ENCODE data around the gene HOXB6.

The HOXB6 gene

DNA sequence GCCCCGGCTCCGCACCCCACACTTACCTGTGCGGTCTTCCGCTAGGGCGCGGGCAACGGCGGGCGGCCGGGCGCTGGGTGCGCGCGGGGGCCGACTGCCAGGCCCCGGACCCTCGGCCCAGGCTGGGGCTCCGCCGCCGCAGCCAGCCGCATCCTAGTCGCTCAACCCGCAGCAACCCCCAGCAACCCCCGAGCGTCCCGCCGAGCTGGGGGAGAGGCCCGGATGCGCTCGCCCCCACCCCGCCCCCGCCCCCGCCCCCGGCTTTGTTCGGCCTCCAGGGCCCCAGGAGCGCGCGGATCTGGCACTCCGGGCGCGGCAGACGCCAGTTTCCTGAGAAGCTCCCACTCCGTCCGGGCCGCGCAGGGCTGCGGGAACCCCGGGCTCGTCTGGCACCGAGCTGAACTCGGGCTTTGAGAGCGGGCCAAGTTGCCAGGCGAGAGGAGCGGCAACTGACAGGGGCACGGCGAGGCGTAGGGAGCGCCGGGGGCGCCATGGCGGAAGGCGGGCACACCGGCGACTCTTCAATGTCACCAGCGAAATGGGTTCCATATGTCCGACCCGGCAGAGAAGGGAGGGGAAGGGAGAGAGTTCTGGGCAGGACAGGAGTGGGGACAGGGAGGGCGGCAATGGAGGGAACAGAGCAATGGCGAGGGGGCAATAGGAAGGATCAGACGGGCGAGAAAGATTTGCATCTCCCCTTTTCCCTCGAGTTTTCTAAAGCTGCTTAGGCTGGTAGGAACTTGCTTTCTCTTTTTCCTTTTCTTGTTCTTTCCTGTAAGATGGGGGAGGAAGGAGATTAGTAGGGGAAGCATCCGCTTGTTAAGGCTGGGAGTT is 40.4 kb downstream of the HOXB6 start:
- TF ChIP-seq, protein P1, sequence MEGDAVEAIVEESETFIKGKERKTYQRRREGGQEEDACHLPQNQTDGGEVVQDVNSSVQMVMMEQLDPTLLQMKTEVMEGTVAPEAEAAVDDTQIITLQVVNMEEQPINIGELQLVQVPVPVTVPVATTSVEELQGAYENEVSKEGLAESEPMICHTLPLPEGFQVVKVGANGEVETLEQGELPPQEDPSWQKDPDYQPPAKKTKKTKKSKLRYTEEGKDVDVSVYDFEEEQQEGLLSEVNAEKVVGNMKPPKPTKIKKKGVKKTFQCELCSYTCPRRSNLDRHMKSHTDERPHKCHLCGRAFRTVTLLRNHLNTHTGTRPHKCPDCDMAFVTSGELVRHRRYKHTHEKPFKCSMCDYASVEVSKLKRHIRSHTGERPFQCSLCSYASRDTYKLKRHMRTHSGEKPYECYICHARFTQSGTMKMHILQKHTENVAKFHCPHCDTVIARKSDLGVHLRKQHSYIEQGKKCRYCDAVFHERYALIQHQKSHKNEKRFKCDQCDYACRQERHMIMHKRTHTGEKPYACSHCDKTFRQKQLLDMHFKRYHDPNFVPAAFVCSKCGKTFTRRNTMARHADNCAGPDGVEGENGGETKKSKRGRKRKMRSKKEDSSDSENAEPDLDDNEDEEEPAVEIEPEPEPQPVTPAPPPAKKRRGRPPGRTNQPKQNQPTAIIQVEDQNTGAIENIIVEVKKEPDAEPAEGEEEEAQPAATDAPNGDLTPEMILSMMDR (IDR thresholded peaks at IDR 0.05): no peak
- H3K4me1 ChIP-seq (ENCODE audit: control insufficient read depth in 1 of 2, insufficient read depth in 1 of 2, low read depth in 1 of 2, low read length in 1 of 2): no peaks in the 10 kb centered on the region
- H3K27me3 ChIP-seq: peaks cover 100% of the 10 kb centered on the region
- H3K36me3 ChIP-seq: no peaks in the 10 kb centered on the region
- no peak overlapping the region for H3K4me3 ChIP-seq (ENCODE audit: low read depth in 1 of 2, low read length in 1 of 2)
- H3K9me3 ChIP-seq: no peaks in the 10 kb centered on the region
- no peak overlapping the region for H3K27ac ChIP-seq

DNA sequence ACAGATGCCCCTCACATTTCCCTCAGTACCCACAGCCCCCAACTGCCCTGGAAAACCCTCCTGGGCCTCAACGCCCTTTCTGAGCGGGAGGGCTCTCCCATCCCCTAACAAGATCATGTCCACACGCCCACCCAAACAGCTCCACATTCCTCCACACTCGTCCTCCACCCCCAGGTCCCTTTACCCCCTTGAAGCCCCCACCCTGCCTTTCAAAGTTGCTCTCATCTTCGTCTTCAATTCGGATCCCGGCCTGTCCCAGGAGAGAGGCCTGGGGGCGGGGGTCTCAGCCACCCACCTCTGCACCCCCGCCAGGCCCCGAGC is 41.0 kb downstream of the HOXB6 start:
- Histone ChIP-seq H3K4me3 (ENCODE audit: low read depth in 1 of 2, low read length in 1 of 2) (no peak overlapping the region), H3K9me3 (no peaks in the 10 kb centered on the region), H3K4me1 (ENCODE audit: control insufficient read depth in 1 of 2, insufficient read depth in 1 of 2, low read depth in 1 of 2, low read length in 1 of 2) (no peaks in the 10 kb centered on the region), H3K27me3 (peaks cover 100% of the 10 kb centered on the region), H3K27ac (no peak overlapping the region), H3K36me3 (no peaks in the 10 kb centered on the region)
- TF ChIP-seq, protein P1 (IDR thresholded peaks at IDR 0.05): no peak

DNA sequence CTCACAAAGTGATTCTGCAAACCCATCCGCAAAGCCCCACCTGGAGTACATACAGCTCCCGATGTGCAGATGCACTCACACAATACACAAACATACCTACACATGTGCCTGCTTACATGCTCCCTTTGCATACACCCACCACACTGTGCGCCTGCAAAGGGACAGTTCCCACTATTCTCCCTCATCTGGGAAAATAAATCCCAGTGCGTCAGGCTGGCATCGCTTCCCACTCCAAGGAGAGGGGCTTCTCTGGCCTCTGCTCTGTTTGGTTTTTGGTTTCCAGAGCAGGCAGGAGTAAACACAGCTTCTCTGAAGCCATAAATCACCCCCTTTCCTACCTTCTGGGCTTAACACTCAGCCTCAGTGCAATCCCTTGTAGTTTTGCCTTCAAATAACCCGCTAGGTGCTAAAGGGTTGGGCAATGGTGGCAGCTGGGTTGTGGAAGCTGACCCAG is 41.4 kb downstream of the HOXB6 start:
- H3K9me3 ChIP-seq: no peaks in the 10 kb centered on the region
- TF ChIP-seq, protein P1 (IDR thresholded peaks at IDR 0.05): no peak
- H3K36me3 ChIP-seq: no peaks in the 10 kb centered on the region
- H3K27me3 ChIP-seq: peaks cover 100% of the 10 kb centered on the region
- no peaks in the 10 kb centered on the region for H3K4me1 ChIP-seq (ENCODE audit: control insufficient read depth in 1 of 2, insufficient read depth in 1 of 2, low read depth in 1 of 2, low read length in 1 of 2)
- H3K4me3 ChIP-seq (ENCODE audit: low read depth in 1 of 2, low read length in 1 of 2): no peak overlapping the region
- H3K27ac ChIP-seq: no peak overlapping the region

DNA sequence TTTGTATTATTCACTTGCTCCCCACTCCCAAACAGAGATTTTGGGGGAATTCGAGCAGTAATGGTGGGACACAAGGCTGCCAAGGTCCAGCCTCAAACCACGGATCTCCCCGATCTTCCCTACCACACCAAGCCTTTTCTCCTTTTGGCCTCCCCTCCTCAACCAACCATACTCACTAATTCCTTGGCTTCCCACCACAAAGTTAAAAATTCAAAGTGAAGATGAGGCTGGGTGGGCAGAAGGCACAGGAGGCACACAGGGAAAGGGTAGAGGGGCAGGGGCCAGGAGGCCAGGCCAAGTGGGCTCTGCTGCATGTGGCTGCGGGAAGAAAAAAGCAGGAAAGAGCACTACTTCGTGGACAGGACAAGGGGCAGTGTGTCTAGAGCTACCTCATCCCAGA is 41.9 kb downstream of the HOXB6 start:
- Histone ChIP-seq H3K36me3 (no peaks in the 10 kb centered on the region), H3K4me3 (ENCODE audit: low read depth in 1 of 2, low read length in 1 of 2) (no peak overlapping the region), H3K9me3 (no peaks in the 10 kb centered on the region), H3K4me1 (ENCODE audit: control insufficient read depth in 1 of 2, insufficient read depth in 1 of 2, low read depth in 1 of 2, low read length in 1 of 2) (no peaks in the 10 kb centered on the region), H3K27ac (no peak overlapping the region), H3K27me3 (peaks cover 100% of the 10 kb centered on the region)
- TF ChIP-seq, protein P1 (IDR thresholded peaks at IDR 0.05): no peak

DNA sequence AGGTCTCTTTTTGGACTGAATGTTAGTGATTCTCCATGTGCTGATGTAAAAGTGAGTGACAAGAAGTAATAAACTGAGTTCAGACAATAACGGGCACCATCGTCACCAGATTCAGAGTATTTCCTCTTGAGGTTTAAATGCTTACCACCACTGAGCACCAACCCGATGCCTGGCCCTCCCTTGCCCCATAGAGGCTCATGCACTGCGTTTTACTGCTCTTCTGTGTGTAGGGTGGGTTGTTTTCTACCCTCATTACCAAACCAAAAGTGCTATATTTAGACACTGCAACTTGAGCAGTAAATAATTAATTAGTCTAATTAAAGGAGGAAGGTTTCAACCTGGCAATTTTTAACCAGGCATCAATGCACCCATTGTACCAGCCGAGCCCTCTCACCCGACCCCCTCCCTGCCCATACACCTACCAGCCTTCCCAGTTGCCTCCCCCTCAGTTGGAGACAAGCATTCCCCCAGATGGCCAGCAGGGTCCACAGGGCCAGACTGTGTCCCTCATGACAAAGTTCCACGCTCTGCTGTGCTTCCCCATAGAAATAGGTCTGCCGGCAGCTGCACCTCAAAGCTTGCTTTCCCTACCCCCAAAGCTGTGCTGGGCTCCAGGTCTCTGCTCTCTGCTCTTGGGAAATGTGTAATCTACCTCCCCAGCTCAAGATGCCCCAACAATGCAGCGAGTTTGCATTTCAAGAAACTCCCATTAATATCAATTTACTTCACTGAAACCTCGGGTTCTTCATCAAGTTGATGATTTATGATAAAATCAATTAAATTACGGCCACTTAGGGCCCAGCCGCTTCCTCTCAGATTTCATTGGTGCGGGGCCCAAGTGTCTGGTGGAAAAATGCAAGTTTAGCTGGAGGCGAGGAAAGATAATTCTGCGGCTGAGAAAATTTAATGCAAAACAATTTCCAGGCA is 42.6 kb downstream of the HOXB6 start:
- H3K27ac ChIP-seq: no peak overlapping the region
- TF ChIP-seq, protein P1 (IDR thresholded peaks at IDR 0.05): no peak
- H3K4me3 ChIP-seq (ENCODE audit: low read depth in 1 of 2, low read length in 1 of 2): no peak overlapping the region

More for the DNA sequence above, 42.6 kb downstream of the HOXB6 start:
- H3K27me3 ChIP-seq: peaks cover 100% of the 10 kb centered on the region
- H3K4me1 ChIP-seq (ENCODE audit: control insufficient read depth in 1 of 2, insufficient read depth in 1 of 2, low read depth in 1 of 2, low read length in 1 of 2): no peaks in the 10 kb centered on the region
- H3K9me3 ChIP-seq: no peaks in the 10 kb centered on the region
- H3K36me3 ChIP-seq: no peaks in the 10 kb centered on the region
